DLD1 (cell line): Measurements from ENCODE around the gene MORN1.
"Not testable (repeated sequence)": the region's sequence is repeated elsewhere in the genome, so short reads cannot be mapped to it uniquely, and the experiment has no call there.

Experiments
- in situ Hi-C: cut with HindIII; loops from 2 replicates; pipeline ENCODE4 v1.10.0; 2017; ENCODE audit warnings: low sequenced_read_pairs

Gene MORN1

DNA sequence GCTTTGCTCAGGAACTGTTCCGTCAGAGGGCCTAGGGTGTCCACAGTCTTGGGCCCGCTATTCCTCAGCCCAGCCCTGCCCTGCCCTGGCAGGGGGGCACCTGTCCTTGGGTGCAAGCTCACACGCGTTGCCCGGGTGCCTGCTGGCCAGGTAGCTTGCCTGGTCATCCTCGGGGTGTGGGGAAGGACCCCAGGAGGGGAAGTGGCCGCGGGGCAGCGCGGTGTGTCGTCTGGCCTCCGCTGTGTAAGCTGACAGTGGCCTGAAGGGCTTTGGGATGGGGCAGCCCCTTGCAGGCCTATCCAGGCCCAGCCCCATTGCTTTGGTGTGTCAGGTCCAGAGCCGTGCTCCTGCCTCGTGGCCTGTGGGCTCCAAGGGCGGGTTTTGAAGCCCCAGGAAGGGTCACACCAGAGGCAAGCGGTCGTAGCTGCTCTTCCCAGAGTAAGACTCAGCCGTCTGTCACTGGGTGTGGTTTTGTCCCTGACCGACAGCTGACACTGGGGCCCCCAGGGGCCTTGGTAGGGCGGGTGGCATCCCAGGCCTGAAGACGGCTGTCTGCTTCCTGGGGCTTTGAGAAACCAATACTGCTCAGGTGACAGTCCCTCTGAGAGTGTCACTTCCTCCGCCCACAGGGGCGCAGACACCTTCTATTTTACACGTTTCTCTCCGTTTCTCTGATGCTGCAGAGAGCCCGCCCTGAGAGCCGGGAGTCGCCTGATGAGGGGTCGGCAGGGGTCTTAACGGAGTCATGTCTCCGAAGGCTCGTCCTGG lies 91.2 kb downstream of the MORN1 start:
- in situ Hi-C loops = no loop called here

DNA sequence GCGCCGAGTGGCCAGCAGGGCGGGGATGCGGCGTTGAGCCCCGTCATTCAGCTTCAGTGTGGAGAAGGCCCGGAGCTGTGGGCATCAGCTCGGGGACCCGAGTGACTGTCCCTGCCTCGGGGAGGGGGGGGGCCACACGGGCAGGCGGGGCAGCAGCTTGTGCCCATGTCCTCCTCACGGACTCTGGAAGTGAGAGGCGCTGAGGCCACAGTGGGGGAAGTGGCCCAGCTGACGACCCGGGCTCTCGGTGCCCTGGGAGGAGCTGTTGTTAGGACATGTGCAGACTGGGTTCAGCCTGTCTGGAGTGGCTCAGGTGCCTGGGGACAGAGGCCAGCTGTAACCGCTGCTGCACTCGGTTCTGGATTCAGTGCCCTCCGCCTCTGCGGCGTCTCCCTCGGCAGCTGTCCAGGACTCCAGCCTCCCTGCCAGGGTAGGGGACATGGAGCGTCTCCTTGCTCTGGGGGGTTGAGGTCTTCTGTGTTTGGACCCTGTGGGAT lies 92.2 kb downstream of the MORN1 start:
- in situ Hi-C loops = no loop called here

DNA sequence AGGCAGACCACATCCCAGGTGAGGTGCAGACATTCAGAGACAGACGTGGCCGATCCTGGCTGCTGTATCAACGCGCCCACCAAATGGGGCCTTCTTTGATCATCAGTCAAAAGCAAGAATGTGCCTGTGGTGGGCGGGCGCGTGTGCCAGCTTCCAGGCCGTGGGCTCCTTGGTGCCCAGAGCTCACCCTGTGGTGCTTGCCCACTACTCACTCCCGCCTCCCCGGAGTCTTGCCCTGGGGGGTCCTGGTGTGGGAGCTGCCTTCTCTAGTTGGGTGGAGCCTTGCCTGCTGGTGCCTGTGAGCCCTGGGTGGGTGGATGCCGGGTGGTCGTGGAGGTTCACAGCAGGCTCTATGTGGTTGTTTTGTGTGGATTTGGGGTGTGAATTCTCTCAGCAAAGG lies 92.7 kb downstream of the MORN1 start:
- in situ Hi-C loops = no loop called here

DNA sequence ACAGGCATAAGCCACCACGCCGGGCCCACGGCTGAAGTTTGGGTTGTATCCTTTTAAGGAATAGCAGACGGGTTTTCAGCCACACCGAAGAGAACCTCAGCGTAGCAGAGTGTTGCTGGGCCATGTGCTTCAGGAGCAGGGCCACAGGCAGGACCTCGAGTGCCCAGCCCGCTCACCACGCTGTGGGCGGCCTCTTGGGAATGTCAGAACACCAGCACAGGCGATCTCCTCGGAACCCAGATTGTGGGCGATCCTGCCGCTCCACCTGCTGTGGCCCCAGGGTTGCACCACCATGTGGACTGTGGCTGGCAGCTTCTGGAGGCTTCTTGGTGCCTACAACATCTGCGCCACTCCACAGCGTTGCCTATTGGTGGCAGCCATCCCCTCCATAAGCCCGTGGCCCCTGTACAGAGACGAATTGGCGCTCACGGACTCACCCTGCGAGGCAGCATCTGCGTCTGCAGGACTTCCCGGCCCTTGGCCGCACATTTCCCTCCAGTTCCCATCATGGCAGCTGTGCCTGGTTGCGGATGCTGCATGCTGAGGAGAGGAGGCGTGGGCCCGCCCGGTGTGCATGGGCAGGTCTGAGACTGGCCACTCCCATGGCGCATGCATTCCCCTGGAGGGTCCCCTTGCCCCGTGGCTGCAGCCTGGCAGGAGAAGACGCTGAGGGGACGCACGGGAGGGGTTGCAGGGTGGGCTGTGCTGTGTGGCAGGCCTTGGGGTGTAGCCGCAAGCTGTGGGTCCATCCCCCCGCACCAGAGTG lies 93.9 kb downstream of the MORN1 start:
- in situ Hi-C loops = no loop called here

DNA sequence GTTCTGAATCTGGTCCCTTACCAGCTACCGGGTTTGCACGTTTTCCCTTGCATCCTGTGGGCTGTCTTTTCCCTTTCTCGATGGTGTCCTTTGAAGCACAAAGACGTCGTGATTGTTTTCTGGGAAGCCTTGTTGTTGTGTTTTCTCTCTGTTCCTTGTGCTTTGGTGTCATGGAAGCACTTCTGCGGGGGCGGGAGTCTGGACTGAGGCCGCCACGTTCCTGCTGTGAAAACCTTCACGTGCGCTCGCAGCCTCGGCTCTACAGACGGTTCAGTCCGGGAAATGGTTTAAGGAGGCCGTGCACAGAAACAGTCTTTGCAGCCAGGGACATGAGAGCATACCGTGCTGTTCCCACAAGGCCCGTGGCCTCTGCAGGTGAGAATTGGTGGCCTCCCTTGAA lies 94.7 kb downstream of the MORN1 start:
- in situ Hi-C loops = no loop called here

DNA sequence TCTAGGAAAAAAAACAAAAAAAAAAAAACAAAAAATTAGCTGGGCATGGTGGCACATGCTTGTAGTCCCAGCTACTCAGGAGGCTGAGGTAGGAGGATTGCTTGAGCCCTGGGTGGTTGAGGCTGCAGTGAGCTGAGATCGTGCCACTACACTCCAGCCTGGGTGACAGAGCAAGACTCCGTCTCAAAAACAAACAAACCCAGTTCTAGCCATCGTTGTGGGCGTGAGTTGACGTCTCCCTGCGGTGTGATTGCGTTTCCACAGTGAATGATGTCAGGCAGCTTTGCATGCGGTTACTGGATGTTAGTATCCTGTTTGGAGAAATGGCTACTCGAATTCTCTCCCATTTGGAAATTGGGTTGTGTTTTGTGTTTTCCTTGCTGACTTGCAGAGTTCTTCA lies 95.1 kb downstream of the MORN1 start:
- in situ Hi-C loops = not testable (repeated sequence)

DNA sequence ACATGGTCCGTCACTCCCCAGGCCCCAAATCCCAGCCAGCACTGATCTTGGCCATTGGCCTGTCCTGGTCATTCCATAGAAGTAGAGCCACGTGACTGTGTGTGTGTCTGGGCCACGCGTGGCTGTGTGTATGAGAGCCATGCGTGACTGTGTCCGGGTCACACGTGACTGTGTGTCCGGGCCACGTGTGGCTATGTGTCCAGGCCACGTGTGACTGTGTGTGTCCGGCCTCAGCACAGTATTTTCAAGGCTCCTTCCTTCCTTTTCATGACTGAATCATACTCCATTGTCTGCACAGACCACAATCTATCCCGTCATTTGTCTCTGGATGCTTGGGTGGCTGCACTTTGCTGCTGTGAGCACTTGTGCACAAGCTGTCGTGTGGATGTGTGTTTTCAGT lies 95.8 kb downstream of the MORN1 start:
- in situ Hi-C loops = no loop called here

DNA sequence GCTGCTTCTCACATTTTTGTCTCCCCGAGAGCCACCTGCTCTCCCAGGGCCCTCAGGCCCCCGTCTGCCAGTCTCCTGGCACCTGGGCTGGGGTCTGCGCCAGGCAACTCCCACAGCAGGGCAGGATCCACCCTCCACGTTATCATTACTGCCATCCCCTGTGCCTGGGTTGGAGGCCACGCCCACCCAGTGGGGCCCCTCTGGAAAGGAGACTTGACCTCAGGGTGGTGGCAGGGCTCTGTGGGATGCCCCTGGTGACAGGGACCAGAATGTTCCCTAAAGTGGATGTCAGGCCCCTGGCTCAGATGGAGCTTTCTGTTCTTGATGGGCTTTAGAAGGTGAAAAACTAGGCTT lies 96.7 kb downstream of the MORN1 start:
- in situ Hi-C loops = no loop called here

DNA sequence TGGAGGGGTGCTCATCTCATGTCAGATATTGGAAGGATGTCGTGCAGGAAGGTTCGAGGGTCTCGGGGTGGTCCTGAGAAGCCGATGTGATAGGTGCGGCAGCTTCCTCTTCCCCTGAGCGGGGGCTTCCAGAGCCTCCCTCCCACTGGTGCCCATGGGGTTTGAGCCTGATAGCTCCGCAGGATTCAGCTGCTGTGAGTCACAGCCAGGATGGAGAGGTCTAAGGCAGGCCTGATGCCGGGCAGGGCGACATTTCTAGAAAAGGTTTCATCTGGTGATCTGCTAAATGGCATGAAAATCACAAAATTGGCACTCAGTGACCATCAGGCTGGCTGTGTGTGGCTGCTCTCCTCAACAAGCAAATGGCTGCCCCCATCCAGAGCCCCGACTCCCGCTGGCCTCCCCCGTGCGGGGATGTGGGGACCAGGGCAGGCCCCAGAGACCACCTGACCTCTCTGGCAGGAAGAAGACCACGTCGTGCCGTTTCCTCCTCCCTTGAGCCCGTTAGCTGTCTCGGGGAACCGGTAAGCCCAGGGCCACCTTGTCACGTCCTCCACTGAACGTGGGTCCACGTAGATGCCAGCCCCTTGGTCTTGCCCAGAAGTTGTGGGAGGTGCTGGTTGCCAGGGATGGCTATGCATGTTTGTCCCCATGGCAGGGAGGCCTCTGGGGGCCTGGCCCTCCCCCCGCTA lies 97.2 kb downstream of the MORN1 start:
- in situ Hi-C loops = no loop called here

DNA sequence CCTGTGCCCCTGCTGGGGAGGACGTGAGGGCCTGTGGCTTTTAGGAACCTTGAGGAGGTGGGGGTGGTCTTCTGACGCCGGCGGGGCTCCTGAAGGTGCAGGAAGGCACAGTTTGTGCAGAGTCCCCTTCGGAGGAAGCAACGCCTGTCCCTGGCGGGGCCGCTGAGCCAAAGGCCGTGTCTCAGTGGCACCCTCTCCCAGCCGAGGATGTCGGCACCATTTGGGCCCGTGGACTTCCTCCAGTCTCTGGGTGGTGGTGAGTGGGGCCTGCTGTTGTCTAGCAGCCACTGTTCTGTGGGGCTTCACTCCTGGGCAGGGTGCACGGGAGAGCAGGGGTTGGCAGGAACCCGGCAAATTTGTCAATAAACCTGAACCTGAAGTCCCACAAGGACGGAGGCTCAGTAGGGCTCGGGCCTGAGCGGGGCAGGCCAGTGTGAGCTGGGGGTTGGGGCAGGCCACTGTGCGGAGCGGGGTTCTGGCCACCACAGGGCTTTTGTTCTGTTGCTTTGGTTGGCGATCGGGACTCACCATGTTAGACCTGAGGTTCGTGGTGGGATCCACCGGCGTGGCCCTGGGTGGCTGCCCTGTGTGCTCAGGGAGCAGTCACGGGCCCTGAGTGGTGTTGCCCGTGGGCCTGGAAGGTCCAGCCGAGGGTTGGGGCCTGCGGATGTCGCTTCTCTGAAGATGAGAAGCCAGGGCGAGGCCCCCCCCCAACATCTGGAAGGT lies 98.5 kb downstream of the MORN1 start:
- in situ Hi-C loops = no loop called here

DNA sequence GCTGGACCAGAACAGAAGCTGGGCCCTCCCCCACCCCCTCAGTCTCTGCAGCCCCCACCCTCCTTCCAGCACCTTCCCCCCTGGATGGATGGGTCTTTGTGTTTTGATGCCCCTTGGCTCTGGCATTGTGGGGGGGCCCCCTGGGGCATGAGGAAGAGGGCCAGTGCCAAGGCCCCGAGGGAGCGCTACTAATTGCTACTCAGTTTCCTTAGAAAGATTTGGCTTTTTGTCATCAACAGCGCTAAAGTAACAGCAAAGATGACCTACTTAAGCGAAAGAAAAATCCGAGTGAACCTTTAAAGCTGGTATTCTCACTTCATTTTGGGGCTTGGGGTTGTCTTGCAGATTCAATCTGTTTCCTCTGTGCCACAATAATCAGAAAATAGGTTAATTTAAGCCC lies 99.8 kb downstream of the MORN1 start:
- in situ Hi-C loops = no loop called here

DNA sequence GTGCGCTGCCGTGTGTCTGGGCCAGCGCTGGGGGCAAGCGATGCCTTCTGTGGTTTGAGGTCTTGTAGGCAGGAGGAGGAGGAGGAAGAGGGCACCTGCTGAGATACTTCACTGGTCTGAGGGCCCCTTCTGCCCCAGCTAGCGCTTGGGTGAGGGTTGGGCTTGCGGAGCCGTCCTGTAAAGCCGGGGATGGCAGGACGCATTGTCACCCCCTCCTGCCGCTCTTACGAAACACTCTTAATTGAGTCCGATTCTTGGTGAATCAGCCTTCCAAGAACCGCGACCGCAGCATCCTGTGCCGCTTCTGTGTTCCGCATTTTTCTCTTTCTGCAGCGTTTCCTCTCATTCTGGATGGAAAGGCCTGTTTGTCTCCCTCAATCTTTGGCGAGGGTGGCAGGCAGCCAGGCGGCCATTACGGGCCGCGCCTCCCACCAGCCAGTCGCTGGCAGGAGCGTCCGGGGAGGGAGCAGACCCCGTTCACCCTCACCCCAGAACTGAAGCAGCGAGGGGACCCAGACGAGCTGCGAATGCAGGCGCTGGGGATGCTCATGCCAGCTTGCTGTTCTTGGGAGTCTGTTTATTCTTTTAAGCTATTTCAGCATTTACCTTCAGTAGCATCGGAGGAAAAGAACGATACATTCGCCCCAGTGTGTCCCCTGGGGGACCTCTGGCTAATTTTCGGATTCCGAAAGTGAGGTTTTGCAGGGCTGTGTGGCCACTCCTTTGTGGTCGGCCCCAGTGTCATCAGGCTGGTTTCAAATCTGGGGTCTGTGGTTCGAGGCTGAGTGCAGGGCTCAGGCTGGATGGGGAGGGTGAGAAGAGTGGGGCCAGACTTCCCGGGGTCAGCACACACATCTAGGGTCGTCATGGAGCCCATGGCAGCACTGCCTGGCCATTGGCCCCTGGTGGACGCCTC lies 100.5 kb downstream of the MORN1 start:
- in situ Hi-C loops = no loop called here

DNA sequence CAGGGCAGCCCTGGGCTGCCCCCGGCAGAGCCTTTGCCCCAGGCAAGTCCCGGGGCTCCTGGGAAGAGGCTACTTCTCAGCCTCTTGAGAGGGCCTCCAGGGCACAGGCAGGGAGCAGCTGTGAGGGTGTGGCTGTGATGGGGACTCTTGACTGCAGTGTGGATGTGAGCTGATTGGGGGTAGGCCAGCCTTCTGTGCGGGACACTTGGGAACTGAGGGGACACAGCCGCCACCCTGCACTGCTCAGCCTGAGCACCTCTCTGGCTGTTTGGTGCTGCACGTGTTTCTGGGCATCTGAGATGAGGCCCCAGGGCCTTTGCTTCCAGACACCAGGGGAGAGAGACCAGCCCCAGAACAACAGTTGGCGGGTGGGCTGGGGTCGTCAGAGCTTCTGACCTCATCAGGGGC lies 101.2 kb downstream of the MORN1 start:
- in situ Hi-C loops = no loop called here

DNA sequence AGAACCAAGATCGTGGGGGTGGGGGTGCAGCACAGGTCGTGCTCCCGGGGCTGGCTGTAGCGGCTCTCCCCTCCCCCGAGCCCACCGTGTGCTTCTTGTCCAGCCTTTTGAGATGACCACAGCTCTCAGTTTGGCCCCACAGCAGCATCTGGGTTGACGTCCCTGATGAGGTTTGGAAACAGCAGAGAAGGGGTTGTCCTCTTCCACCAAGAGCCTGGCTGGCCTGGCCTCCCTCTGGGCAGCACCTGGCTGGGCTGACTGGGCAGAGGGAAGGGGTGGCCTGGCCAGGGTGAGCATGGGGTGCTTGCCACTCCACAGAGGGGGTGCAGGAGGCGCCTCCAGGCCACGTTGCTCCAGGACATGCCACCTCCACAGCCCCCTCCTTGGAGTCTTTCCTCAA lies 101.7 kb downstream of the MORN1 start:
- in situ Hi-C loops = no loop called here

DNA sequence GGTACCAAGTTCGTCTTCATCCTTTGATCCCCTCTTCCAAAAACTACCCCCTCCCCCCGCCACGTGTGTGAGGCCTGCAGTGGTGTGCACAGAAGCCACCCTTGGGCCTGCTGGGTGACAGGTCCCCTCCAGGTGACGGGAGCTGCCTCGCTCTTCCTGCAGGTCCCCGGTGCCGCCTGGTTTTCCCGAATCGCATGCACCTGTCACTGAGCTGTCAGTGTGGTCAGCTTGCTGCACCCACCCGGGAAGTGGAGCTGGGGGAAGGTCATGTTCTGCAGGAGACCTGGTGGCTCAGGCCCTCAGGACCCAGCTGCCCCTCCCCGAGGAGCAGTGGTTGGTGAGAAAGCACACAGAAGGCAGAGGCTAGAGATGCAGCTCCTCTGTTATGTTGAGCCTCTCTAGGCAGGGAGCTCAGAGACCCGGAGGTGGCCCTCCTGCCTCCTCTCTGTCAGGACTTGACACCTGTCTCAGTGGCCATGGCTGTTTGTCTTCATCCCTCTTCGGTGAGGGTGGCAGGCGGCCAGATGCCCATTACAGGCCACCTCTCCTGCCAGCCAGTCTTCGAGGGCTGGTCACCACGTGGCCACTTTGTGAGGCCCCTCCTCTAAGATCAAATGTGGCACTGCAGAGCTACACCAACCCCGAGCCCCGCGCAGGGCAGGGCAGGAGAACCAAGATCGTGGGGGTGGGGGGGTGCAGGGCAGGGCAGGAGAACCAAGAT lies 102.4 kb downstream of the MORN1 start:
- in situ Hi-C loops = no loop called here

DNA sequence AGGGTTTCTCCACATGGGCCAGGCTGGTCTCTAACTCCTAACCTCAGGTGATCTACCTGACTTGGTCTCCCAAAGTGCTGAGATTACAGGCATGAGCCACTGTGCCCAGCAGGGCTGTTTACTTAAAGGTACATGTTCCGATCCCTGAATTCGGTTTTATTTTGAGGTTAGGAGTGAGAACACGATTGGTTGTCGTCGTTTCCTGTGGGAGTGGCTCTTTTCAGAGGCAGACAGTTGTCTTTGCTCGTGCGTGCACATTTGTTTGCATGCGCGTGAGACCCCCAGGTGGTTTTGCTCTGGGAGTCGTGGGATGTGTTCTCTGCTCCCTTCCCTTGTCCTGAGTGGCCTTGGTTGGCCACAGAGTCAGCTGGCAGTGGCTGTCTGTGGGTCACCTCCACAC lies 103.0 kb downstream of the MORN1 start:
- in situ Hi-C loops = no loop called here

DNA sequence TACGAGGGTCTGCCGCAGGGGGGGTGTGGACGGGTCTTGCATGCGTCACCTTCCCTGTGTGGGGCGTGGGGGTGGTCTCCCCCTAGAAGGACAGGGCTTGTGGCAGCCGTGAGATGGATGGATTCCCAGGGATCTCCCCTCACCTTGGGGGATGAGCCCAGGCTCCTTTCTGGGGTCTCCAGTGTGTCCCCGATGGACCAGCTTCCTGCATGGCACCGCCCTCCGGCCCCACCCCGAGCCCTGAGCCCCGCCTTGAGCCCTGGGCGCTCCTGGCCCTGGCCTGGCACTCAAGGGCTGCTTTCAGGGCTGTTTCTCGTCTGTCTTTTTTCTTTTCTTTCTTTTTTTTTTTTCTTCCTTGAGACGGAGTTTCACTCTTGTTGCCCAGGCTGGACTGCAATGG lies 103.7 kb downstream of the MORN1 start:
- in situ Hi-C loops = no loop called here

DNA sequence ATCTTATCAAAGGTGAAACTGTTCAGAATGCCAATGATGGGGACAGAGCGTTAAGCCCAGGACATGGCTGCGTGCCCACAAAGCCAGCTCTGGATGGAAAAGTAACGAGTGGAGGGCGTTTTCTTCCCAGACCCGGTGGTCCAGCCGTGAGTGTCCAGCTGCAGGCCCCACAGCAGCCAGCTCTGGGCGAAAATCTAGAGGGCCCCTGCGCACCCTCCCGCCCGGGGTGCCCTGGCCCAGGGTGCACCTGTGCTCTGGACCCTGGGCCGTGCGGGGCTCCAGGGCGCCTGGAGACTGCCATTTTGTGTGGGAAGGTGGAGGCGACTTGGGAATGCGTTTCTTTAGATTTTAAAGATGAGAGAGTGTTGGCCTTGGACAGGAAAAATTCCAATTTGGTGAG lies 104.4 kb downstream of the MORN1 start:
- in situ Hi-C loops = no loop called here

DNA sequence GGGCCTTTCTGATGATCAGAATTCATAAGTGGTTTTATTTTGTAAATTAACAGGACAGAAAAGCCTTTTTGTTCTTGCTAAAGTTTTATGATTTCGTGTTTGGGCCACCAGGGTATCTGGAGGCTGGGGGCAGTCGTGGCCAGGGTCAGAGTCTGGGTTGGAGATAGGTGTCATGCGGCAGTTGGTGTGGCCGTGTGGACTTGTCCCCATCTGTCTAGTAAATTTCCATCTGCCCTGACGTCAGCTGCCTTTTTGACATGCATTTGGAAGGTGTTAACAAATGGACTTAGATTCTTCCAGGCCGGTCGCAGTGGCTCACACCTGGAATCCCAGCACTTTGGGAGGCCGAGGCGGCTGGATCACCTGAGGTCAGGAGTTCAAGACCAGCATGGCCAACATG lies 106.4 kb downstream of the MORN1 start:
- in situ Hi-C loops = no loop called here
